HL-60 (cell line): Measurements from ENCODE around the gene CRPPA.

ENCODE experiments used
- DNase-seq, 2 experiments: peaks; one replicate each; pipeline ENCODE4 v3.0.0-alpha.2; 2010 to 2020; ENCODE audit warnings: low read depth in 1 of 2, low spot score in 1 of 2
- H3K27ac ChIP-seq: fragments of 250-450 bp; sonication (Bioruptor Pico); replicated peaks from 2 replicates; pipeline ENCODE4 v1.5.1; 2020; ENCODE audit warnings: mild to moderate bottlenecking, moderate library complexity
- H3K27me3 ChIP-seq: fragments of 250-450 bp; sonication (Bioruptor Pico); 2 replicates; pipeline ENCODE4 v1.5.1; 2021; ENCODE audit warnings: mild to moderate bottlenecking, moderate library complexity; ENCODE audit not compliant: insufficient read depth, poor library complexity, severe bottlenecking
- H3K4me3 ChIP-seq: replicated peaks from 2 replicates; pipeline ENCODE4 v1.5.1; 2011; ENCODE audit warnings: mild to moderate bottlenecking, control low read depth, low read length; ENCODE audit not compliant: insufficient read depth
- CTCF ChIP-seq: IDR thresholded peaks from one replicate; pipeline ENCODE4 v1.5.1; 2011; ENCODE audit warnings: low read length, control low read depth, inconsistent platforms; ENCODE audit not compliant: insufficient read depth
- GABPA ChIP-seq: IDR thresholded peaks from 2 replicates; pipeline ENCODE4 v1.6.1; 2012; ENCODE audit warnings: low read depth
- POLR2AphosphoS5 ChIP-seq: IDR thresholded peaks from 2 replicates; pipeline ENCODE4 v1.6.1; 2012; ENCODE audit warnings: low read depth
- REST ChIP-seq: IDR thresholded peaks from 2 replicates; pipeline ENCODE4 v1.6.1; 2012; ENCODE audit warnings: low read depth; ENCODE audit not compliant: insufficient replicate concordance
- SPI1 ChIP-seq: IDR thresholded peaks from 2 replicates; pipeline ENCODE4 v1.6.1; 2012; ENCODE audit warnings: low read depth, mild to moderate bottlenecking, borderline replicate concordance

The CRPPA gene

GRCh38 chr7:16397501-16398145, 23.7 kb downstream of the CRPPA start:
- no peak for TF ChIP-seq CTCF
- TF ChIP-seq SPI1: no peak
- TF ChIP-seq POLR2AphosphoS5: no peak
- TF ChIP-seq GABPA: no peak
- TF ChIP-seq REST: no peak
- DNase-seq: no peak
- Histone ChIP-seq H3K27me3 (no peaks in the 10 kb centered on the region), H3K27ac (no peak overlapping the region), H3K4me3 (no peak overlapping the region)

GRCh38 chr7:16396766-16397500, 24.4 kb downstream of the CRPPA start:
- no peak for TF ChIP-seq POLR2AphosphoS5
- TF ChIP-seq REST: no peak
- TF ChIP-seq SPI1: no peak
- no peak for TF ChIP-seq CTCF
- TF ChIP-seq GABPA: no peak

GRCh38 chr7:16395121-16395520, 26.2 kb downstream of the CRPPA start:
- no peak overlapping the region for H3K27ac ChIP-seq
- H3K4me3 ChIP-seq: no peak overlapping the region
- no peak for DNase-seq
- no peak for TF ChIP-seq REST
- no peak for TF ChIP-seq POLR2AphosphoS5
- no peak for TF ChIP-seq GABPA
- TF ChIP-seq CTCF: no peak
- TF ChIP-seq SPI1: no peak
- H3K27me3 ChIP-seq: no peaks in the 10 kb centered on the region

More at GRCh38 chr7:16396766-16397500, 24.4 kb downstream of the CRPPA start:
- no peak overlapping the region for H3K27ac ChIP-seq
- DNase-seq: no peak
- H3K4me3 ChIP-seq: no peak overlapping the region
- H3K27me3 ChIP-seq: no peaks in the 10 kb centered on the region
